ENCODE measurements around the gene RCN2.

RCN2 gene

DNA sequence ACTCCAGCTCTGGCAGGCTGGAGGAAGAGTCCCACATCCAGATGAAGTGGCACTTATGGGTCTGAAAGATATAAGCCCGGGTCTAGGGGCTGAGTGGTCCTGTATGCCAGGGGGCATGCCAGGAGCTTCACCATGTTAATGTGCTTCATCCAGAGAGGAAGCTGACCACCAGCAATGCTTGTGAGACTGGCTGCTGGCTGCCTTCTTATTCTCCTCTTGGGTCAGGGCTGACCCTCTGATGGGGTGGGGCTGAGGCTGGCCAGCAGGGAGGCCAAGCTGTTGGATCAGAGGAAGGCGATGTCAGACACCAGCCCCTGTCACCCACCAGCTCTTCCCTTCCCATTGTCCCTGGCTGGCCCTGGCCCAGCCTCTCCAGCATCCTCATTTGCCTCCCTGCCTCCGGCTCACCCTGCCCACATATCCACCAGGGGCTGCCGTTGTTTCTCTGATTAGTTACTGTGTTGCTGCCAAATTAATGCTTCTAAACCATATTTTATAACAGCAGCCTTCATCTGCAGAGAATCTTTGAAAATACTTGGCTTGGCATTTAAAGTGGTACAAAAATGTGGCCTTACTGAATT, 43.0 kb downstream of the RCN2 start:
- DNase-seq, result no peak

DNA sequence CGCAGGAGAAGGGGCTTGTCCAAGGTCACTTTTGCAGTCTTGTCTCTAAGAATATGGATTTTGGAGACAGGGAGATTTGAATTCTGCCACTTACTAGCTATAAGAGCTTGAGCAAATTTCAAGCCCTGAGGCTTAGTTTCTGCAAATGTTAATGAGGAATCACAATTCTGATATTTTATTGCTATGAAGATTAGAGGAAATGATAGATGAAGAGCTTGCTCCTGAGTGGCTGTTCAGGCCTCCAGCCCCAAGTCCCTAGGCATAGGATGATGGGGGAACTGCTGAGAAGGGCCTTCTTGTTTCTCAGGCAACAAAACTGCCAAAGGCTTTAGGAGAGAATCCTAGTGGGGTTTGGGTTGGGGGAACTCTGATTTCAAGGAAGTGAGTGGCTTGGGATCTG, 44.6 kb downstream of the RCN2 start:
- no peak for DNase-seq

DNA sequence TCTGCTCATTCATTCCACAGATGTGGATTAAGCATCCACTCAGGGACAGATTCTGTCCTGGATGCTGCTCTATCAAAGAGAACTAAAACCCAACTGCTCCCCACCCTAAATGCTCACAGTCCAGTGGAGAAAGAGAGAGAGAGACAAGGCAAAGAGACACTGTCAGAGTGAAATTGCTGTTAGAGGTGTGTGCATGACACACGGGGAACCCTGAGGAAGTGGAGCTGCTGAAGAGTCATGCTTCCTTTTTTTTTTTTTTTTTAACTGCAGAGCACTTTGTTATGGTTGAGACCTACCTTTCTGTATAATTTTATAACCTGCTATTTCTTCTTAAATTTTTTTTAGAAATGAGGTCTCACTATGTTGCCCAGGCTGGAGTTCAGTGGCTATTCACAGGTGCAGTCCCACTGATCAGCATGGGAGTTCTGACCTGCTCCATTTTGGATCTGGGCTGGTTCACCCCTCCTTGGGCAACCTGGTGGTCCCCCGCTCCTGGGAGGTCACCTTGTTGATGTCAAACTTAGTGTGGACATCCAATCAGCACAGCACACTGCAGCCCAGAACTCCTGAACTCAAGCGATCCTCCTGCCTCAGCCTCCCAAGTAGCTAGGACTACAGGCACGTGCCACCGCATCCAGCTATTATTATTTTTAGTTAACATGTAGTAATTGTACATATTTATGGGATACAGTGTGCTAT, 45.2 kb downstream of the RCN2 start:
- no peak for DNase-seq

DNA sequence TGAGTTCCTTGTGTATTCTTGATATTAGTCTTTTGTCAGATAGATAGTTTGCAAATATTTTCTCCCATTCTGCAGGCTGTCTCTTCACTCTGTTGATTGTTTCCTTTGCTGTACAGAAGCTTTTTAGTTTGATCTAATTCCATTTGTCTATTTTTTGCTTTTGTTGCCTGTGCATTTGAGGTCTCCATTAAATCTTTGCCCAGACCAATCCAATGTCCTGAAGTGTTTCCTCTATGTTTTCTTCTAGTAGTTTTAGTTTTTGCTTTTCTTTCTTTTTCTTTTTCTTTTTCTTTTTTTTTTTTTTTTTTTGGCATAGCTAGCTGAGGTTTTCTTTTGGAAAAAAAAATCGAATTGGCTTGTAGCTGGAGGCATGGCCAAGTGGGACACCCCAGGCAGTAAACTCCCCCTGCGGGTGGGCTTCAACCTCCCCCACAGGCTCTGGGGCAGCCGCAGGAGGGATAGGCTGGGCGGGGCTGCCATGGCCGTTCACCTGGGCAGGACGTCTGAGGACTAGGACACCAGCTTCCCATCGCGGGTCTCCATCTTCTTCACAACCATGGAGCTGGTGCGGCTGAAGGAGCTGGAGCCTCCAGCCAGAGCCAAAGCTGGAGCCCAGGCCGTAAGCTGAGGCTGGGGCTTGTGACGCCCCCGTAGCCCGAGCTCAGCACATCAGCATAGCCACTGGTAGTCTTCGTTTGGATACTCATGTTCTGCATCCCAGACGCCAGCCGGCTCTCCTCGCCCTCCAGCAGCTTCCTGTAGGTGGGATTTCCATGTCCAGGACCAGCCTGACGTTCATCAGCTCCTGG, 47.2 kb downstream of the RCN2 start:
- DNase-seq, result no peak

DNA sequence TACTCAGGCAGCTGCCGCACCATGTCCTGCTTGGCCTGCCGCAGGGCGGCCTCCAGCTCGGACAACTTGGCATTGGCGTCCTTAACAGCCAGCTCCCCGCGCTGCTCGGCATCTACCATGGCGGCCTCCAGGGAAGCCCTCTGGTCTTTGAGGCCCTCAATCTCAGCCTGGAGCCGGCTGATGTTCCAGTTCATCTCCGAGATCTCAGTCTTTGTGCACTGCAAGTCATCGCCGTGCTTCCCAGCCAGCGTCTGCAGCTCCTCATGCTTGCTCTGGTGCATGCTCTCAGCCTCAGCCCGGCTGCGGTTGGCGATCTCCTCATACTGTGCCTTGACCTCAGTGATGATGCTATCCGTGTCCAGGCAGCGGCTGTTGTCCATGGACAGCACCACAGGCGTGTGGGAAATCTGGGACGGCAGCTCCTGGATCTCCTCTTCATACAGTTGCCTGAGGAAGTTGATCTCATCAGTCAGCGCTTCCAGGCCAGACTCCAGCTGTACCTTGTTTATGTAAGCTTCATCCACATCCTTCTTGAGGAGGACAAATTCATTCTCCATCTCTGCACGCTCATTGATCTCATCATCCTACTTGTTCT, 47.9 kb downstream of the RCN2 start:
- DNase-seq, result no peak

DNA sequence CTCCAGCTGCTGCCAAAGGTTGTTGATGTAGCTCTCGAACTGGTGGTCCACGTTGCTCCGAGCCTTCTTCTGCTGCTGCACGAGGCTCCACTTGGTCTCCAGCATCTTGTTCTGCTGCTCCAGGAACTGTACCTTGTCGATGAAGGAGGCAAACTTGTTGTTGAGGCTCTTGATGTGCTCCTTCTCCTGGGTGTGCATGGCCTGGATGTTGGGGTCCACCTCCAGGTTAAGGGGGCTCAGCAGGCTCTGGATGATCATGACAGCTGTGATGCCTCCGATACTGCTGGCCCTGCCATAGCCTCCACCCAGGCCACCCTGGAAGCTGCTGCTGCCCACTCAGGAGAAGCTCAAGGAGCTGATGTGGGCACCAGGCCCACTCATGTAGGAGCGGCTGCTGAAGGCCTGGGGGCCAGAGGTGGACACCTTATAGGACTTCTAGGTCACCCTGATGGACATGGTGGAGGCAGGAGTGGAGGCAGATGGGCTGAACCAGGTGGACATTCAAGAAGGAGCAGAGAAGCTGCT, 48.5 kb downstream of the RCN2 start:
- no peak for DNase-seq

DNA sequence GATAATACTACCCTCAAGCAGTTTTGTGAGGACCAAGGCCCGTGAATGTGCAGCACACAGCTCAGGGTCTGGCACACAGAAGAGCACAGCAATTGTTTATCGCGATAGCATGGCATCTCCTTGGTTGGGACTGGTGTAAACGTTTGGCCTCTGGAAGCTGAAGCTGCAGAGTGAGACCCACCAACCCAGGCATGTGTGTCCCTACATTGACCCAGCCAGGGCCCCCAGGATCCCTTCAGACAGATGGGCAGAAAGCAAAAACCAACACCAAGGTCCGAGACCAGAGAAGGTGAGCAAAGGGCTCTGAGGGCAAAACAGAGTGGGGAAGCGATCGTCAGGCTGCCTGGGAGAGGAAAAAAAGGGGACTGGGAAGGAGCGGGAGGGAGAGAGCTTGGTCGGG, 50.8 kb downstream of the RCN2 start:
- no peak for DNase-seq

DNA sequence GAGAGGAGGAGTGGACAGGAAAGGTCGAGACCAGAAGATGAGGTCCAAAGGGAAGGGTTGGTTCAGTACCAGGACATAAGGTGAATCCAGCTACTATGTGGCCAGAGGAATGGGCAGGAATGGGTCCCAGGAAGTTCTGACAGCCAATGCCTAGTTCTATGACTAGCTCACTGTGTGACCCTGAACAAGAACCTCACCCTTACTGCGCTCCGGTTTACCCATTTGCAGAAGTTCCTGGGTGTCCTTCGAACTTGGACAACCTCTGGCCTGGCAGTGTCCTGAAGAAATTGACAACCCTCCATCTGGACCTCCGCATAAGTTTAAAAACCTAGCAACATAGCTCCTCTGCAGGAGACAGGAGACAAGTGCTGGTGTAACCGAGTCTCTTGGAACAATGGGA, 51.2 kb downstream of the RCN2 start:
- DNase-seq, result no peak

DNA sequence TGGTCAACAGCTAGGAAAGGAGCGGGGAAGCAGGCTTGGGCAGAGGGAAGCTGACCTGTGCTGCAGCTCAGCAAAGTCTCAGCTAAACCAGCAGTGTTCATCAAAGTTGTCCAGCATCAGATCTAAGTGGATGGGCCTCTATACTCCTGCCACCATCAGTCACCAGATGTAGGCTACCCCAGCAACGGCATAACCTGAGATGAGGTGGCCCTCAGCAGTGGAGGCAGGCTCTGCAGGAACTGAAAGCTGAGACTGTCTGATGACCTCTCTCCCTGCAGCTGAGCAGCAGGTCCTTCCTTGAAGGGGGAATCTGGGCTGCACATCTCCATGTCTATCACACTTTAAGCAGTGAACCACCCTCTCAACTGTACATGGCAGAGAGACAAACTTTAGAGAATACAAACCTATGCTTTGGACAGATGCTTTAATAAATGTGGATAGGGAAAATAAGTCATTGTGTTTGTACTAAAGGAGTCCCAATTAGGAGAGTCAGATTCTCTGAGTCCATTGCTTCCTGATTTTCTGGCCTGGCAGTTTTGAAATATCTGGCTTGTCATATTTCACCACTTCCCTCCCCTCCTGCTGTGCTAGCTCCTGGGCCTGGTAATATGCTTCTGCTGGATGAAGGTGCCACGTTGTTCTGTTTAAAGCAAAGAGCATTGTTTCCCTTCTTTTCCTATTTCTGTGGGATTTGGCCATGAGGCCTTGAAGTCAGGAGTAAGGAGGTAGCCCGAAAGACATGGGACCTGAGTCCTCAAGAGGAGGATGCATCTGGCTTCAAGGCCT, 52.2 kb downstream of the RCN2 start:
- DNase-seq, result no peak

DNA sequence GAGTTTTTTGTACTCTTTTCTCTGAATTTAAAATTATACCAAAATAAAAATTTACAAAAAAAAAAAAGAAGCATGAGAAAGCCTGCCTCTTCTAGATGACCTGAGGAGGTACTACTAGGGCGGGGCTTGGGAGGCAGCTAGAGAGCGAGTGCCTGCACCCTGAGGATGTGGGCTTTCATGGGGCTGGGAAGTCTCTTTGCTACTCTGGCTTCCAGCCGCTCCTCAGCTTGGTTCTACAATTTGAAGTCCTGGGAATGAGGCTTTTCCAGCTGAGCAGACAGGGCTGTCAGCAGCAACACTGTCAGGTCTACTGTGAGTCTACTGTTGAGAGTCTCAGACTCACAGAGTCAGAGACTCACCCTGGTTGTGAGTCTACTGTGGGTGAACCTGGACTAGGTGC, 55.2 kb downstream of the RCN2 start:
- peak; percentile 5 for DNase-seq

DNA sequence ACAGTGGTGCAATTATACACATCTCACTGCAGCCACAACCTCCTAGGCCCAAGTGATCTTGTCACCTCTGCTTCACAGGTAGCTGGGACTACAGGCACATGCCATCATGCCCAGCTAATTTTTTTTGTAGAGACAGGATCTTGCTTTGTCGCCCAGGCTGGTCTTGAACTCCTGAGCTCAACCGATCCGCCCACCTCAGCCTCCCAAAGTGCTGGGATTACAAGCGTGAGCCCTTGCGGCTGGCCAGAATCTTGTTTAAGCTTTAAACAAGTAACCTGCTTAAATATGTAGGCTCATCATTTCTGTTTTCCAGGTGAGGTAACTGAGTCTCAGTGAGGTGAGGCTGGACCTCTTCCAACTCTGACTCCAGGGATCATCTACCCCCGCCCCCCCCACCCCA, 55.7 kb downstream of the RCN2 start:
- DNase-seq, result no peak

DNA sequence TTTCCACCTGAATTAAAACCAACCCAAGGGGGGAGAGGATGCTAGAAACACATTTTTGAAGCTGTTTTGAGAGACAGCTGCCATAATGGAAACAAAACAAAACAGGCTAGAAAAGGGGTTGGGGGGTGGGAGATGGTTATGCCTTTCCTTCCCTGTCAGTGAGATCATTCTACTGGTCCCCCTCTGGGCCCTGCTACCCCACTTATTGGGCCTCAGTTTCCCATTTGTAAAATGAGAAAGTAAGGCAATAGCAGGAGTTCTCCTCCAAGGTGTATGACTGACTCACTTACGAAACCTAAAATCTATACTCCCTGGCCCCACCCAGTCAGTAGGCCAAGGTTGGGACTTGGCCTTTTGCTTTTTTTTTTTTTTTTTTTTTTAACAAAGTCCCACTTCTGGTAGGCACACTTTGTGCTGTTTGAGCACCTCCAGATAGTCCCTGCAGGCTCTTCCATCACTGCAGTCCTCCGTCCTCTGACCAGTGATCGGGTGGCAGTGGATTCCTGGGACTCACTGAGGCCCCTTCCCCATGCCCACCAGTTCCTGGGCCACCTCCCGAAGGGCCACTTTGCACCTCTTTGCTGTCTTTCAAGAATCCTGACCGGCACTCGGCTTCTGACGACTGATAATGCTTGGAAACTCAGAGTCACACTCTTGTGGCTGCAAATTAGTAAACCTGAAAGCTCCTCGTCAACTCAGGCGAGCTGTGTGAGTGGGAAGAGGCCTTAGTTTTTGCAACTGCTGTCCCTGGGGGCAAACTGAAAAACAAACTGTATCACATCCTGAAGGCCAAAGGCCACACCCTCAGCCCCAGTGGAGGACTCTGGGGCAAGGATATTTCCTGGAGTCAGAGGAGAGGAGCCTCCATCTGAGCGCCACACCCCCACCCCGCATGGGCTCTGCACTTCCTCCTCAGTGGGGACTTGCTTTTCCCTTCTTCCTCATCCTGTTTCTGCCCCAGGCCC, 56.6 kb downstream of the RCN2 start:
- no peak for DNase-seq

DNA sequence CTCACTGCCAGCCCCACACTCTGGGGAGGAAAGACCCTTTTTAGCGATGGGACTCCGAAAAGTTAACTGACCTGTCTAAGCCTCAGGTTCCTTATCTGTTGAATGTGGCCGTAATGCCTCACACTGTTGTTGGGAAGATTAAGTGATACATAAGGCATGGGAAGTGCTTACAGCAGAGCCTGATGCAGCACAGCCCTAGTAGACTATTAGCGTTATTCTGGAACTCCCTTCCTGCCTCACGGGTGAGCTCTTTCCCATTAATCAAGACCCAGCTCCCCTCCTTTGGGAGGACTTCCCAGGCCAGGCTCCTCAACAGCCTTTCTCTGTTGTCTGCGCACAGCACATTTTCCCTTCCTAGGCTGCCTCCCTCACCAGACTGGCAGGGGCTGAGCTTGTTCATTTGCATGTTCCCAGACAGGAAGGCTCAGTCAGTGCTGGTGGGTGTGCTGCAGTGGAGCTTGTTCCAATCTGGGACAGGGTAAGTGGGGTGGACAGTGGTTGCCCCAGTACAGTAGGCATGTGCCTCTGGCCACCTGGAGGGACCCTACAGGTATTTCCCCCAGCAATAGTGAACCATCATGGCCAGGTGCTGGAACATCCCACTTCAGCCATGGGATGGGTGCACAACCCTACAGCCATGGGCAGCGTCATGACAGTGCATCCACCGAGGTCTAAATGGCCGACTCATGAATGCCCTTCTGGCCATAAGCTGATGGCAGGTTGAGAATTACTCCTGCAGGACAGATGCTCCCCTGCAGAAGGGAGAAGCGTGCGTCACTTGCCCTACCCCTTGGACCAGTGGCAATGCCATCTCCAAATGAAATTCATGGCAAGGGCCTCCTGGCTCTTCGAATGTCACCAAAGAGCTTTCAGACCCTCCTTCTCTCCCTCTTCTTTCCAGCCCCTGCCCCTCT, 57.6 kb downstream of the RCN2 start:
- DNase-seq, result no peak

DNA sequence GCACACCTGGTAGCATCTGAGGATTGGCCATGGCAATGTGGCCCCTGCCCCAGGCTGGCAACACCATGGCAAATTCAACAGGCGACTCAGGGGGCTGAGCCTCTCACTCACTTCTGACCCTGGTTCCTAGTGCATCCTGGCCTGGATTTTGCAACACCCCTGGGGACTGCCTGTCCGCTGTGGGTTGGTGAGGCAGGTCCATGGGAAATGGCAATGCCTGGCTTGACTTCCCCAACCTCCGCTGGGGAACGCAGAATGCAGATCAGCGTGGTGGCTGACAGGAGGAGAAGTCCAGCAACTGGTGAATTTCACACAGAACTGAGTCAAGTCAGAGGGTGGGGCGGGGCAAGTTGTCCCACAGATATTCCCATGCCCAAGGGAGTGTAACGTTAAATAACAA, 59.5 kb downstream of the RCN2 start:
- DNase-seq, result no peak

DNA sequence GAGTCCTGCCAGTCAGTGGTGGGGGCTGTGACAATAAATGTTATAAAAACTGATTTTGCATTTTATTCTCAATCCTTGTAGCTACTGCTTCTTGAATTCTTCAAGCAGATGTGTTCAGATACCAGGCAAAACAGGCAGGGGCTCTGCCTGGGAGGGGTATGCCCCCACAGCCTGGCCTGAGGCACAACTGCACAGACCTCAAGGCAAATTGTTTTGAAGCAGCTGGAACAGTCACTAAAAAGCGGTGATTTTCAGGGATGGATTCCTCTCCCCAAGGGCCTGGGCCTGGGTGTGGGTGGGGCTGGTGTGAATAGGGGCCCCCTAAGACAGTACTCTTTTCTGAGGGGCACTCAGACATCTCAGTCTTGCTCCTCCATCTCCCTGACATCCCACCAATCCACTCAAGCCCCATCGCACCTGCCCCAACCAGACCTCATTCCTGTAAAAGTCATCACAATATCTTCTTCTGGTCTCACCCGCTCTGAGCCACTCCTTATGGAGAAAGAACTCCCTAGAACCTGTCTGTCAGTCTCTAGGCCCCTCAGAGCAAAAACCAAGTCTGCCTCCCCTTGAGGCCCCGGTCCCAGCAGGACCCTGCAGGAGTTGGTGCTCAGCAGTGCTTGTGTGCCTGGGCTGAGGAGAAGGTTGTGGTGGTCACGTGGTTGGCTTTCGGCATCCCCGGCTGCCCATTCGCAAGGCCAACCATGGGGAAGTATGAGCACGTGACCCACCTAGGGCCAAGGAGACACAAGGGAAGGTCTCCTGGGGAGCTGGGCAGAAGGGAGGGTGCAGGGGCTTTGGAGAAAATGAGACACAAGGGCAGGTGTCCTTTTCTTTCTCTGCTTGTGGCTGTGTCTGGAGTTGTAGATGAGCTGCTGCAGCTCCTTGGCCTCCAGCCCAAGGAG, 60.4 kb downstream of the RCN2 start:
- DNase-seq, result no peak

DNA sequence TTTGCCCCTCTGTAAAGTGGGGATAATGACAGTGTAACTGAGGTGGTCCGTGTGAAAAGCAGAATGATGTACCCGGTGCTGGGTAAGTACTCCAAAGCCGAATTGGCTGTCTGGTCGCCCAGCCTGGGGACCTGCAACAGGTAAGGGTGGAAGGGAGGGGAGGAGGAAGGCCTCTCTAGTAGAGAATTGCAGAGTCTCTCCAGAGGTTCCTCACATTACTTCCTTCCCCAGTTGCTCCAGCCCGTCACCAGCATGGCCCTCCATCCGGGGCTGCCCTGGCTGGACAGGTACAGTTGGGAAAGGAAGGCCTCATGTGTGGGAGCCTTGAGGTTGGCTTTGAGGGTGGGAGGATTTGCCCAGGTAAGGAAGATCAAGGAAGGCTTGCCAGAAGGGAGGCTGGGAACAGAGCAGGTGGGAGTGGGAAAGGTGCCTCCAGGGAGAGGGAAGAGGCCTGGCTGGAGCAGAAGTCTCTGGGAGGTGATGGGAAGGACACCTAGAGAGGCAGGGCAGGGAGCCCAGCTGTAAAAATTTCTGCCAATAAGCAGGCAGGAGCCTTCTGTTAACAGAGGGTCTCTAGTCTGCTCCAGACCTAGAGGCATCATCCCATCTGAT, 61.7 kb downstream of the RCN2 start:
- no peak for DNase-seq

DNA sequence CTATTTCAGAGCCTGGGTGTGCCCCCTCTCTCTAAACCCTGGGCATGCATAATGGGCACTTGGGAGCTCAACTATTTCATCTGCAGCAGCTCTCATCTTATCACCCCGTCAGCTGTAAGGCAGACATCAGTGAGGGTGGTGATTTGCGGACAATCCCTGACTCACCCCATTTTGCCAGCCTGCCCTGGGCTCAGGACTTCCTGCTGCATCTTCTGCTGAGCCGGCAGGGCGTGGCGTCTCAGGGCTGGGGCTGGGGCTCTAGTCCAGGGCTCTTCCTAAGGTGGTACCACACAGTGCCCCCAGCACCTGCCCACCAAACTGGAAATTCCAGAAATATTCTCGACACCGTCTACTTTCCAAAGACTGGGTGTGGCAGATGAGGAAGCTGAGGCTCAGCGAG, 62.5 kb downstream of the RCN2 start:
- no peak for DNase-seq

DNA sequence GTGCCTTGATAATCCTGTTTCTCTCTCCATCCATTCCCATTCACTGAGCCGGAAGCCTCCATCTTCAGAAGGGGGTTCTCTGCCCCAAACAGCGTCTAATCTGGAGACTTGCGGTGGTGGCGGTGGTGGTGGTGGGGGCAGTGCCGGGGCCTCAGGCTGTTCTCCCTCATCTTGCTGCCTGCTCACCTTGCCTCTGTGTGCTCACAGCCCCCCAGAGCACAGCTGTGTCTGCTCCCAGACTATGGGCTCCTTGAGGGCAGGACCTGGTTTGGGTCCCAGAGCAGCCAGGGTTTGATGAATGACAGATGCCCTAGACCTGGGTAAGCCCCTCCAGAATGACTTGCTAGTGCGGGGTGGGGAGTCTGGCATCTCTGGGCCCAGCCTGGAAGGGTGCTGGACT, 62.9 kb downstream of the RCN2 start:
- no peak for DNase-seq
